GM18909 (cell line): ENCODE results near the gene NOS3.

Experiments
- ATAC-seq: cut with Tn5 transposase; IDR thresholded peaks from one replicate; pipeline ENCODE4 v1.9.1; 2021; ENCODE audit warnings: mild to moderate bottlenecking; ENCODE audit not compliant: unreplicated experiment, poor library complexity

The NOS3 gene

GRCh38 chr7:150990416-150991186 lies at the start of gene NOS3:
Gene NOS3, plus strand, starts transcription at chr7:150991017. Its CDS starts 2,787 bp downstream, at chr7:150993804.
- ATAC-seq, result no peak

- ATAC-seq, result no peak
These were observed 49.3 kb upstream of the NOS3 start for GRCh38 chr7:150941351-150942000.

DNA sequence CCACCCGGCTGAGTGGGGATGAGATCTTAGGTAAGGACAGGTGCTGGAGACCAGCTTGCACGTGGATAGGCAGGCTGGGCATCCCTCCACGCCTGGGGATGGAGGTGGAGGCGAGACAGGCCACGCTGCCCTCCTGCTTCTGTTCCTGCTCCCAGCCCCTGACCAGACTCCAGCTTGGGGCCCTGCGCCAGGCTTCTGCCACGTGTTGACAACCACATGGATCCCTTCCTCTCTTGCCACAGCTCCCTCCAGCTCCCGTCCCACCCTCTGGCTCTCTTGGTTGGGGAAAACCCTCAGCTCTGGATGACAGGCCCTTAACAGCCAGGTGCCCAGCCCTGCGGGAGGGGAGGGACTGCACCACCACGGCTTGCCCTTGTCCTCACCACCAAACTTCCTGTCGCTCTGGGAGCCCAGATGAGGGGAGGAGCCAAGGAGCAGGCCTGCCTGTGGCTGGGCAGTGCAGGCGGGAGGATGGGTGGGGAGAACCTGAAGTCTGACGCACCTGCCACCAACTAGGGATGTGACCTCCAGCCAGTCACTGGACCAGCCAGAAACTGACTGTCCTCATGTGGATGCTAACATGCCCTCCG lies 48.7 kb upstream of the NOS3 start:
- peak; percentile 64 for ATAC-seq

- ATAC-seq, result no peak
These were observed 48.0 kb upstream of the NOS3 start for GRCh38 chr7:150942591-150943452.

- no peak for ATAC-seq
These were observed 47.4 kb upstream of the NOS3 start for GRCh38 chr7:150943453-150943814.

DNA sequence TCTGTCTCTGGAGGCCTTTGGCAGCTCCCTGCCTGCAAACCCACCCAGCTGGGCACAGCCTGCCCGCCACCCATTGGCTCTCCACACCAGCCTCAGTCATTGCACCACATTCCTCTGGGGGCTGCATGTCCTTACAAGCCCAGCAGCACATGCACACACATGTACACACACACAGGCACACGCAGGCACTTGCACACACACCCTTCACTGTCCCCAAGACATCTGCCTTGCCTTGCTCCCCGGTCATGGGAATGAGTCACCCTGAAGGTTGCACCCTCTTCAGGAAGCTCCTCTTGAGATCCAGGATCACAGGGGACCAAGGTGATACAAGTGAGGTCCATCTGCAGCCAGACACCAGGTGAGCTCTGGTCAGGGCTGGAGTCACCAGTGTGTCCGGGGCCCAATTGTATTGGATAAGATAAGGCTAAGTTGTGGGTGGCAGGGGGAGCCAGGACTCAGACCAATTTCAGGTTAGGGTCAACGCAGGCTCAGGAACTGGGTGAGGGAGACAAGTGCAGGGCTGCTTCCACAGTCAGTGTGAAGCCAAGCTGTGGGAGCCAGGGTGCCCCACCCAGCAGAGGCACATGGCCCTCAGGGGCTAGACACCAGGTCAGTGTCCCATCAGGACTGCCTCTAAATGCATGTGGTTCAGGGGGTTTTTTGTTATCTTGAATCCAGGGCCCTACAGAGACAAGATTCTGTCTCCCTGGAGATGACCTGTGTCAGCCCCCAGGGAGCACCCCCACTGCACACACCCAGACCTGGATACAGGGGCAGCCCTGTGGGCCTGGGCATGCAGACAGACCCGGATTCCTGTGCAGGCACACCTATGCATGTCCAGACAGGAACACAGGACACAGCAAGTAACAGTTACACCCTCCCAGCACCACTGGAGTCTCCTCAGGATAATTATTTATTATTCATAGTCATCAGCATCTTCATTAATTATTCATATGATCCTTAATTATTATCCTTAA lies 46.5 kb upstream of the NOS3 start:
- no peak for ATAC-seq

GRCh38 chr7:150945171-150945852 lies 45.5 kb upstream of the NOS3 start:
- ATAC-seq, result no peak

GRCh38 chr7:150945853-150946420 lies 44.9 kb upstream of the NOS3 start:
- ATAC-seq, result no peak

DNA sequence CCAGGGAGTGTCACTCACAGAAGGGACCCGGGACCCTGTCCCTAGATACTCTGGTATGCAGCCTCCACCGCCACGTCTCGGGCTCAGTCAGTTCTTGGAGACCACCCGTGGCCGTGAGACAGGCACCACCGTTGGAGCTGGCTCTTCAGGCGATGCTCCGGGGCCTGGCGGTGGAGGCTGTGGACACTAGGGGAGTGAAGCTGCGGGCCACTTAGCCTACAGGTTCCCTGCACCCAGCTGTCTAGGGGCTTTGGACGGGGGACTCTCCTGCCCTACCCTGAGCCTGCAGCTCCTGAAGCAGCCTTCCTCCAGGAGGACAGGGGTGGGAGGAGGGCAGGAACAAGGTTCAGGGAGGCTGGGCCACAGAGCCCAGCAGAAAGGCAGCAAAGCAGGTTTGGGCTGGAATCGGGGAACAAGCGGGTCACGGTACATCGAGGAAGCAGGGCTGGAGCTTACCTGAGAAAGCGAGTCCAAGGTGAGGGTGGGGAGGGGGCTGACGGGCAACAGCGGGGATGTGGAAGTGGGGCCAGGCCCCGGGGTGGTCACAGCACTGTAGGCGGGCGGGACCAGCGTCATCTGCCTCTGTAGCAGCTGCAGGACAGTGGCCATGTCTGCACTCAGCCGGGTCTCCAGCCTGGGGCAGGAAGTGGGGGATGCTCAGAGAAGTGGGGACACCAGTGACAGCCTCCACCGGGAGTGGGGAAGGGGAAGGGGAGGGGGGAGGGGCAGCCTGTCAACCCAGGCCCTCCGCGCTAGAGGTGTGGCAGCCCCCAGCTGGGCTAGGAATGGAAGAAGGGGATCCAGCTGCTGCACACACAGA lies 44.2 kb upstream of the NOS3 start:
- no peak for ATAC-seq

GRCh38 chr7:150947241-150947745 lies 43.5 kb upstream of the NOS3 start:
- ATAC-seq, result no peak

DNA sequence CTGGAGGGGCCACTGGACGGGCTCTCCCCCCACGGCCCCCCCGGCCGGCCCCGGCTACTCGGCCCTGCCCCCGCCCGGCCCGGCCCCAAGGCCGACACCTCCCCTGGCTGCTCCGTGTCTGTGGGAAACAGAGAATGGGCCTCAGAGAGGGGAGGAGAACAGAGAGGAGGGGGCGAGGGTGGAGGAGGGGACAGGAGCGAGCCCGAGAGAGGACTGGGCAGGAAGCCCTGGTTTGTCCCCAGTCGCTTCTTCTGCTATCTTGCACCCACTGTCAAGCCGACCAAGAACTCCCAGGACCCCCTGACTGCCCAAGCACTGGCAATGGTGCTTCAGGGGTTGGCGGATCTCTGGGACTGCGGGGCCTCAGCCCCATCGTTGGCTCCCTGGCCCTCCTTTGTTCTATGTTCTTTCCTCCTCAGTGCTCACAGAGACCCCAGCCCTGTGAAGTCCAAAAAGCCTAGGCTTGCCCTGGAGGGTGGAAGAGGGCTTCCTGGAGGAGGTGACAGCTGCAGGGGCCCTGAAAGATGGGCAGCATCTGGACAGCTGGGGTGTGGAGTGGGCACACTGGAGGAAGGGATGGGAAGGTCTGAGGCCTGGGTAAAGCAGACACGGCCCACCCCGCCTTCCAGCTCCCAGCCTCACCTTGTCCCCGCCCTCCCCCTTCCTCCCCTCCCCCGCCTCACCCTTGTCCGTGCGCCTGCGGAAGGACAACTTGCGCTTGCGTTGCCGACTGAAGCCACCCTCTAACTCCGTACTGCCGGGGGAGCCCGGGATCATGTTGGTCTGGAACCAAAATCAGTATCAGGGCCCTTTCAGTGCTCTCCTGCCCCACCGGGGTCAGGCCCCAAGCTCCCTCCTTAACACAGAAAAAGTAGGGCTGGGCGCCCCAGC lies 42.8 kb upstream of the NOS3 start:
- ATAC-seq, result no peak

- no peak for ATAC-seq
These were observed 42.0 kb upstream of the NOS3 start for GRCh38 chr7:150948791-150949251.

GRCh38 chr7:150949564-150949963 lies 41.3 kb upstream of the NOS3 start:
- ATAC-seq, result no peak

- no peak for ATAC-seq
These were observed 40.8 kb upstream of the NOS3 start for GRCh38 chr7:150949971-150950491.

- ATAC-seq, result no peak
These were observed 40.2 kb upstream of the NOS3 start for GRCh38 chr7:150950496-150951180.

DNA sequence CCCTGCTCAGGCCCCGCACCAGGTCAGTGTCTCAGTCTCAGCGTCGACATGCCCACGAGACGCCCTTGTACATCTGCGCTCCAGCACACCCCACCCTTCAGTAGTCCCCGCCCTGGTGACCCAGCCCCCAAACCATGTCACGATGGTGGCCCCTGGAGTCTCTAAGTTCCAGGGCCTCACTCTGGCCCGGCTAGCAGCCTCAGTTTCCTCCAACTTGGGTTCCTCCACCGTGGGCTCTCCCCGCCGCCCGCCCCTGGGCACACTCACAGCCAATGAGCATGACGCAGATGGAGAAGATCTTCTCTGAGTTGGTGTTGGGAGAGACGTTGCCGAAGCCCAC lies 39.7 kb upstream of the NOS3 start:
- ATAC-seq, result no peak
